Urinary bladder (tissue), 4 donors: ENCODE measurements around the gene MTIF3. TPM values are rescaled to one million over a fixed set of nuclear protein-coding genes. Genes with fewer than 3 reads are reported as not detected.

Experiments used
- DNase-seq: peaks from one replicate; pipeline ENCODE4 v3.0.0-alpha.2; 2015; ENCODE audit errors: extremely low spot score
- H3K27ac ChIP-seq: one replicate; pipeline ENCODE4 v1.5.1; 2013; ENCODE audit warnings: low read depth, mild to moderate bottlenecking, moderate library complexity
- H3K36me3 ChIP-seq: one replicate; pipeline ENCODE4 v1.6.1; 2013; ENCODE audit warnings: mild to moderate bottlenecking, moderate library complexity; ENCODE audit not compliant: insufficient read depth
- H3K4me1 ChIP-seq: one replicate; pipeline ENCODE4 v1.6.1; 2013; ENCODE audit warnings: mild to moderate bottlenecking, moderate library complexity; ENCODE audit not compliant: insufficient read depth
- H3K4me3 ChIP-seq: one replicate; pipeline ENCODE4 v1.5.1; 2013; ENCODE audit warnings: low read depth, low read length
- WGBS: extraction: QIAGEN DNeasy Blood & Tissue Kit; methylation state at CpG from one replicate; pipeline ENCODE4 v1.1.7; 2013; 5-methylcytosine and 5-hydroxymethylcytosine counted together
- polyA plus RNA-seq: library from polyadenylated mRNA; stranded (reverse); fragments of 200-250 nt; gene quantifications from one replicate; pipeline ENCODE4 v1.2.3, GENCODE V29; 2013
- total RNA-seq: library from RNA; depleted of rRNA; stranded (reverse); fragments of >200 nt; gene quantifications from one replicate; pipeline ENCODE4 v1.2.3, GENCODE V29; 2014
- donor health status: healthy with polysubstance abuse.
- donor health status: healthy.

The MTIF3 gene, protein sequence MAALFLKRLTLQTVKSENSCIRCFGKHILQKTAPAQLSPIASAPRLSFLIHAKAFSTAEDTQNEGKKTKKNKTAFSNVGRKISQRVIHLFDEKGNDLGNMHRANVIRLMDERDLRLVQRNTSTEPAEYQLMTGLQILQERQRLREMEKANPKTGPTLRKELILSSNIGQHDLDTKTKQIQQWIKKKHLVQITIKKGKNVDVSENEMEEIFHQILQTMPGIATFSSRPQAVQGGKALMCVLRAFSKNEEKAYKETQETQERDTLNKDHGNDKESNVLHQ
- total RNA-seq = 54.6 TPM
- 51.1 TPM for polyA plus RNA-seq

DNA sequence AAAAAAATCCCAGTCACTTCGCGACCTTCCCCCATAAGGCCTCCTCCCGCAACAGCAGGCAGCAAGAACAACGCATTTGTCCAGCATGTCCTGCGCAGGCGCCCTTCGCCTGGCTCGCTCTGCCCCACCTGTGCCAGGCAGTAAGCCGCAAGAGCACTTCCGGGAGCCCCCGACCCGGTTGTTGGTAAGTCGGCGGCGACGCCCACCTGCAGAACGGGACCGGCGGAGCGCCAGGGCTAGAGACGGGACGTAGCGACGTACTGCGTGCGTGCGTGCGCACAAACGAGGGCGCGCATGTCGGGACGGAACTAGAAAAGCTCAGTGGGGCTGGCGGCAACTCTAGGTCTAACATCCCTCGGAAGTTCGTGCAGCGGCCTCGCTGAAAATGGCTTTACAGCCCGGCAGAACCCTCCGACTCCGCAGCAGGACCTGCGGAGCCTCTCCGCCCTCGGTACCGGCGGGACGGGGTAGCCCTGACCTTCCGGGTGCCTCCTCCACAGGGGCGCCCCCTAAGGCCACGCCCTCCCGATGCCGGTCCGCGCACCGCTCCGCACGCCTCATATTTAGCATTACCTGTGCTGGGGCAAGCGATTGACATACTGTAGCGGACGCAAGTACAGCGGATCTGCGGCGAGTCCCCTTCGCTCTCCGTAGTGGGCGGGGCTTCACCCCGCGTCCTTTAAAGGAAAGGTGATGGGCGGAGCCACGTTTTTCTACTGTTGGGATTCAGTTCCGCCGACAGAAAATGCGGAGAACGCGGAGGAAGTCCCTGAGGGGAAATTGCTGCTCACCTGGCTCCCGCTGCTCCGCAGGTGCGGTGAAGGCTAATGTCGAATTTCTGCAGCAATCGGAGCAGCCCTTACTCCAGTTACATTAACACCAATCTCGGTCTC, at the start of gene MTIF3:
Gene MTIF3 (minus strand): TSS at position 629 of the 893 bp plus-strand sequence. CDS start 10,116 bp downstream, outside the sequence.
- Histone ChIP-seq H3K4me1 (peaks cover 2% of the 10 kb centered on the region), H3K36me3 (no peaks in the 10 kb centered on the region), H3K27ac (peak within 1 kb of the TSS; percentile 96), H3K4me3 (peak within 1 kb of the TSS; percentile 76)
- WGBS = under 1% methylated on average over 81 of the region's 81 CpGs
- peak; percentile 94 for DNase-seq

DNA sequence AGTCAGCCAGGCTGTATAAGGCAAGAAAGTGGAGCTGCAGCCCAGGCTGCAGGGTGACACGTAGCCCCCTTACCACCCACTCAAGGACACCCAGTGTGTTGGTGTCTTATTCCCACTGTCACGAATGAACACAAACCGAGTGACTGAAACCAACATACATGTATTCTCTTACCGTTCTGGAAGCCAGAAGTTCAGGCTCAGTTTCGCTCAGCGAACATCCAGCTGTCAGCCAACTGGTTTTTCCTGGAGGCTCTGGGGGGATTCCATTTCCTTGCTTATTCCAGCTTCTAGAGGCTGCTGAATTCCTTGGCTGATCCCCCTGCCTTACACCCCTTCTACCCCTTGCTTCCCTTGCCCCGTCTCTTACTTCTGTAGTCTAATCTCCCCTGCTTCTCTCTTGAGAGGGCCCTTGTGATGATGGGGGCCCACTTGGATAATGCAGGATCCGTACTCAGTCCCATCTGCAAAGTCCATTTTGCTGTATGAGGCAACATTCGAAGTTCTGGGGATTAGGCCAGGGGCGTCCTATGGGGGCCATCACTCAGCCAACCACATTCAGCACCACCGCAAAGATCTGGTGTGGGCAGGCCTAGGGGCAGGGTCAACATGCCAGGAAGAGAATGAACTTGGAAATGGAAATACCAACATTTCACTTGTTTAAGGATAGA, 47.3 kb upstream of the MTIF3 start:
- Histone ChIP-seq H3K27ac (no peak overlapping the region), H3K36me3 (no peaks in the 10 kb centered on the region), H3K4me1 (no peaks in the 10 kb centered on the region), H3K4me3 (no peak overlapping the region)
- 89% methylated on average over 11 of the region's 11 CpGs for WGBS
- DNase-seq = no peak

DNA sequence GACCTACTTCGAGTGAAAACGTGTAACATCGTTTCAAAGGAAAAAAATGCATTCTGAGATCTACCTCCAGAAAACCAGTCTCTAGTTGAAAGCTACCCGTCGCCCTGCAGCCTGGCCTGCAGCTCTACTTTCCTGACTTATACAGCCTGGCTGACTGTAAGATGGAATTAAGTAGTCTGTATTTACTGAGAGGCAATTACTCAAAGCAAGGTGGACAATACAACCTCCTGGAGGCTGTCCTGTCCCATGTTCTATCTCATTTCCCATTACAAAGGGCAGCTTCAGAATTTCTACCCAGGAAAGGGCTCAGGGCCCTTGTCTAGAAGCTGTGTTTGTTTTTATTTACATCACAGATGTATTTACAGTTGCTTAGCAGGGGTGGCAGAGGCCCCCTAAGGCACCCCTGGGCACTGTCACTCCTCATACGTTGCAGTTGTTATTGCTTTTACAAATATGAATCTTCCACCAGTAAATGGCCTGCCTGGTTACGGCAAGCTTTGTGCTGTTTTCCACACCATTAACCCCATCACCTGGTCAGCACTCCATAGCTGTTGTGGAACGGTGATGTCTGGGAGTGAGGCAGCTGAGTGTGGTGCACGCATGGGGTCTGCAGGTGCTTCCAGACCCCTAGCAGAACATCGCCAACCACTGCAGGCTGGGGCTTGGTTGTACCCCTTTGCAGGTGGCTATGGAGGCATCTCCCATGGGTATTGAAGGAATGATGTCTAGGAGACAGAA, 46.3 kb upstream of the MTIF3 start:
- DNase-seq = no peak
- no peak overlapping the region for H3K4me3 ChIP-seq
- H3K36me3 ChIP-seq = no peaks in the 10 kb centered on the region
- H3K27ac ChIP-seq = no peak overlapping the region
- H3K4me1 ChIP-seq = no peaks in the 10 kb centered on the region
- 70% methylated on average over 10 of the region's 10 CpGs for WGBS

DNA sequence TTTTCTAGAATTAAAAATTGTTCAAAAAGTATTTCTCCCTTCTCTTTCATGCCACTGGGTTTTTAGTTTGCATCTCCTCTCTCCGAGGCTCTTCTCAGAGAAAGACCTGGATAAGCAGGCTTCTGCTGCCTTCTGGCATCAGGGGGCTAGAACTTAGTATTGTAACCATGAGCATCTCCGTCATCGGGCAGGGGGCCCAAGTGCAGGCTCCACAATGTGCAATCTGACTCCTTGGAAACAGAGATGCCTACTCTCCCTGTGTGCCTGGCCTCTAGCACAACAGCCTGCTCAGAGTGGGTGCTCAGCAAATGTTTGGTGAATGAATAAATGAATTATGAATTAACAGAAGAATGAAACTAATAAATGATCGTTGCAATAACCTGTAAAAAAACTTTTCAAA, 45.6 kb upstream of the MTIF3 start:
- Histone ChIP-seq H3K36me3 (no peaks in the 10 kb centered on the region), H3K4me3 (no peak overlapping the region), H3K27ac (no peak overlapping the region), H3K4me1 (no peaks in the 10 kb centered on the region)
- no peak for DNase-seq
- 54% methylated on average over 4 of the region's 4 CpGs for WGBS

DNA sequence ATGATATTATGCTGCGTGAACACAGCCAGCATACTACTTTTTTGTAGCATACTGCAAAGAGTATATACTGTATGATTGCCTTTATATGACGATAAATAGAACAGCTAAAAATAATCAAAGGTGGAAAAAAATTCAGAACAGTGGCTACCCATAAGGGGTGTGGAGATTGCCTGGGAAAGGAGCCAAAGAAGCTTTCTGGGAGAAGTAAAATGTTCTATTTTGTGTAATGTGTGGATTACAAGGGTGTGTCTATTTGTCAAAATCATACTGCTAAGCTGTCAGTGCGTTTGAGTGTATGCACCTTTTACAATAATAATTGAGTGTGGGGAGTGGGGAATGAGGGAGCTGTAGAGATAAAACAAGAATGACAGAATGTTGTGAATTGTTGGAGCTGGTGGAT, 45.2 kb upstream of the MTIF3 start:
- WGBS = 54% methylated on average over 3 of the region's 3 CpGs
- H3K4me3 ChIP-seq = no peak overlapping the region
- no peak for DNase-seq

DNA sequence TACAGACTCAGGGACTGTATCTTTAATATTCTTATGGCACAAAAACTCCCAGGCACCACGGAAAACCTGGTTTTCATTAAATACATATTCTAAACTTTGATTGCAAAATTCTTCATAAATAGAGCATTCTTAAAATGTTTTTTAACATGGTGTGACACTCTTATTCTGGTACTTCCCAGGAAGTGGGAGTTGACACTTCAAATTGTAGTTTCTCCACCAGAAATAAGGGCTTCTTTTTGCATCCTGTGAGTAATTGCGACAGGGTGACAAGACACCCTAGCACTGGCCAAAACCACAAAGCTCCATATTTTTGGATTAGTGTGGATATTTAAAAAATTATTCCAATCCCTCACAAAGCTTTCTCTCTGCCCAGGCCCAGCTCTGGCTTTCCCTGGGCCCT, 43.6 kb upstream of the MTIF3 start:
- Histone ChIP-seq H3K4me1 (no peaks in the 10 kb centered on the region), H3K4me3 (no peak overlapping the region), H3K36me3 (no peaks in the 10 kb centered on the region), H3K27ac (no peak overlapping the region)
- no peak for DNase-seq
- 78% methylated on average over 2 of the region's 2 CpGs for WGBS

More for the DNA sequence above, 45.2 kb upstream of the MTIF3 start:
- Histone ChIP-seq H3K27ac (no peak overlapping the region), H3K36me3 (no peaks in the 10 kb centered on the region), H3K4me1 (no peaks in the 10 kb centered on the region)

DNA sequence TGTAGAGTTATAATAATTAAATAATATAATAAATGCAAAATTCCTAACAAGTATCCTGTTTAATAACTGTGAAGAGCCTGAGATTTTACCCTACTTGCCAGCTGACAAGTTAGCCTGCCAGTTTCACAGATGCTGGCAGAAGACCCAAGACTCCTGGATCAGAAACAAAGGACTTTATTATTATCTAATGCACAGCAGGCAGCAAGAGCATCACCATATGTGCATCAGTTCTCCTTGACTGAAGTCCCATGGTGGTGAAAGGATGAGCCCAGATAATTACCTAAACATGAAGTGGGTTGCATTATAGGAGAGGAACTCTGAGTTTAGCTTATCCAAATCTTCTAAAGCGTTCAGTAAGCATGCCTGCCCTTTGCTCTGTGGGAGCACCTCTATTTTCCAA, 39.1 kb upstream of the MTIF3 start:
- Histone ChIP-seq H3K27ac (no peak overlapping the region), H3K36me3 (no peaks in the 10 kb centered on the region), H3K4me1 (no peaks in the 10 kb centered on the region), H3K4me3 (no peak overlapping the region)
- WGBS = 42% methylated on average over 1 of the region's 1 CpG
- no peak for DNase-seq

DNA sequence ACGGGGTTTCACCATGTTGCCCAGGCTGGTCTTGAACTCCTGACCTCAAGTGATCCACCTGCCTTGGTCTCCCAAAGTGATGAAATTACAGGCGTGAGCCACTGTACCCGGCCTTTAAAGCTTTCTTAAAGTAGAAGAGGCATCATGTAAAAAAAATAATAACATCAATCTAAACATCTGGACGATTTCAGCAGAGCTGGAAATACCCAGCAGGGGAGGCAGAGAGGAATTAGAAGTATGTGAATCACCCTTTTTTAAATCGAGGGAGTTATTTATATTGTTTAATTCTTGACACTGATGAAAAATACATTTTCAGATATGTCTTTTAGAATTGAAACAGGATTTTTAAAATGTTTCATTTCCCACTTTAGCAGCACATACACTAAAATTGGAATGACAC, 37.4 kb upstream of the MTIF3 start:
- WGBS = 48% methylated on average over 5 of the region's 5 CpGs
- Histone ChIP-seq H3K4me3 (no peak overlapping the region), H3K4me1 (no peaks in the 10 kb centered on the region), H3K27ac (no peak overlapping the region), H3K36me3 (no peaks in the 10 kb centered on the region)
- no peak for DNase-seq

DNA sequence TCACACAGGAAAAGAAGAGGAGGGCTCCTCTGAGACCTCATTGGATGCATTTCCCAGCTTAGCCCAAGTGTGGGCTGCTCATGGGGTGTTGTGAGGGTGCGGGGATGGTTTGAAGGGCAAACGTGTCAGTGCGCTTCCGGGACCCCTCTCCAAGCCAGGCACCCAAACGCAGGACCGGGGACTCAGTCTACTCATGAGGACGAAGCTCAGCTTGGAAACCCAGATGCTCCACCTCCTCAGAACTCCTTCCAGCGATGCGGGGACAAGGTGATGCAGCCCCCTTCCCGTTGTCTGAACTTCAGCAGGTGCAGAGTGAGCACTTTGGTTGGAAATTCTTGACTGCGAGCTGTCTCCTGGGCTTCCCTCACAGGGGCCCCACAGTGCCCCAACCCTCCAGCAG, 33.1 kb upstream of the MTIF3 start:
- Histone ChIP-seq H3K4me1 (no peaks in the 10 kb centered on the region), H3K27ac (no peak overlapping the region), H3K36me3 (no peaks in the 10 kb centered on the region), H3K4me3 (no peak overlapping the region)
- no peak for DNase-seq
- 92% methylated on average over 11 of the region's 11 CpGs for WGBS

DNA sequence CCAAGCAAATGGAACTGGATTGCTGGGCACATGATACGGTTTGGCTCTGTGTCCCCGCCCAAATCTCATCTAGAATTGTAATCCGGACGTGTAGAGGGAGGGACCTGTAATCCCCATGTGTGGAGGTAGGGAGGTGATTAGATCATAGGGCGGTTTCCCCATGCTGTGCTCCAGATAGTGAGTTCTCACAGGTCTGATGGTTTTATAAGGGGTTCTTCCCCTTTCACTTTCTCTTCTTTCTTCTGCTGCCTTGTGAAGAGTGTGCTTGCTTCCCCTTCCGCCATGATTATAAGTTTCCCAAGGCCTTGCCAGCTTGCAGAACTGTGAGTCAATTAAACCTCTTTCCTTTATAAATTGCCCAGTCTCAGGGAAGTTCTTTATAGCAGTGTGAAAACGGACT, 32.6 kb upstream of the MTIF3 start:
- Histone ChIP-seq H3K27ac (no peak overlapping the region), H3K36me3 (no peaks in the 10 kb centered on the region), H3K4me1 (no peaks in the 10 kb centered on the region), H3K4me3 (no peak overlapping the region)
- no peak for DNase-seq
- WGBS = 81% methylated on average over 7 of the region's 7 CpGs

DNA sequence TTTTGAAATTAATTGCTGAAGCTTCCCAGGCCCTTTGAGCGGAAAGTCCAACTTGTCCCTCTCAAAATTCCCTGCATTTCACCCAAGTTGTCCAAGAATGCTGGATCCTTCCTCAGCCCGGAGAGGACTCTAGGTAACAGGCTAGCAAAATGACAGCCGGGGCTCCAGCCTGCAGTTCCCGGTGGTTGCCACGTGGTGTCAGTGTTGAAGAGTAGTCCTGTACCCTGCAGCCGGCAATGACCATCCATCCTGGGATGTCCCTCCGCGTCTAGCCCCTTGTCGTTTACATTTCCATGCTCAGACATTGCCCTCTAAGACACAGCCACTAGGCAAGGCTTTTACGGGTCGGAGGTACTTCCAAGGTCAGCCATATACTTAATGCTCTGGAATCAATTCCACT, 31.4 kb upstream of the MTIF3 start:
- no peaks in the 10 kb centered on the region for H3K36me3 ChIP-seq
- H3K4me3 ChIP-seq = no peak overlapping the region
- WGBS = 20% methylated on average over 11 of the region's 11 CpGs
- H3K27ac ChIP-seq = no peak overlapping the region
- no peak for DNase-seq
- no peaks in the 10 kb centered on the region for H3K4me1 ChIP-seq

DNA sequence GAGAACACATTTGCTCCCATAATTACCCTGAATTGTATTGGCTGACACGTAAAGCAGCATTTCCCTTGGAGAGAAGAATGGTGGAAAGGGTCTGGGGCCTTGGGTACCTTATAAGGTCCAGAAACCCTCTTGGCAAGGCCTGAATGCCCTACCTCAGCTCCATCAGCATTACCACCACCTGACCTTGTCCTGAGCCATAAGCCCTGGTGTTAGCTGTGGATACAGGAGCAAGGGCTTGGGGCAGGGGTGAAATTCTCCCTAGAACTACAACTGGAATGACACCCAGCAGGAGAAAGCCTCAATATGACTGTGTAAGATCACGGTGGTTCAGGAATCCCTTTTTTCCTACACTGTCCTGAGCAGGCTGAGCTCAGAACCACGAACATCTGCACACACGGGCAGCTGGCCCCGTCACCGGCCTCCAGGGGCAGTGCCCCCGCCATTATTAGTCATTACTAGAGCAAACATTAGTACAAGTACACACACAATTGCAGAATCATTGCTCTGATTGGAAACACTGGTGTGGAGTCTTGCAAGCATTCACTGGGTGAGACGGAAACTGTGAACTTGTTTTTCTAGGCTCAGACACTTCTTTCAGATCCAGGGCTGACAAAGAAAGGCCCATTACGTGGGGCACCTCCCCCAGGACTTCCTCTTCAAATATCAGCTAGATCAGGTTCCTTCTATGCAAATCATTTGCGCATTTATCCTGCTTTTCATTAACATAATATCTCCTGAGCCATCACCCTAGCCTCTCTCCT, 26.8 kb upstream of the MTIF3 start:
- 47% methylated on average over 10 of the region's 10 CpGs for WGBS
- H3K4me1 ChIP-seq = no peaks in the 10 kb centered on the region
- no peak for DNase-seq

More for the DNA sequence above, 26.8 kb upstream of the MTIF3 start:
- H3K36me3 ChIP-seq = no peaks in the 10 kb centered on the region
- H3K4me3 ChIP-seq = no peak overlapping the region
- H3K27ac ChIP-seq = no peak overlapping the region
